GM12878 (cell line): ENCODE data around the gene GRN. TPM values are rescaled to one million over a fixed set of nuclear protein-coding genes. Genes with fewer than 3 reads are reported as not detected.

Source experiments
- ATAC-seq: fragments of 200-7000 bp; cut with Tn5 transposase; 3 replicates; pipeline ENCODE4 v1.9.1; 2020; ENCODE audit warnings: mild to moderate bottlenecking, moderate library complexity
- BruUV-seq: library from RNA; stranded (reverse); fragments of 400-500 nt; replicated peaks from 2 replicates; lab custom pipeline; 2021; lab: Mats Ljungman, UMichigan
- CTCF ChIA-PET: fragments of 300-600 bp; sonication (Branson Sonifier 250); formaldehyde crosslinking; extraction: SDS; loops from one replicate; lab custom pipeline; 2021; ENCODE audit warnings: inconsistent platforms; lab: Yijun Ruan, JAX
- POLR2A ChIA-PET: fragments of 350-600 bp; formaldehyde crosslinking; extraction: SDS; loops from one replicate; lab custom pipeline; 2021; ENCODE audit warnings: inconsistent platforms; lab: Charles Lee
- RAD21 ChIA-PET: fragments of 300-600 bp; sonication (Branson Sonifier 250); formaldehyde crosslinking; loops from one replicate; lab custom pipeline; 2023; ENCODE audit warnings: antibody characterized with exemption; ENCODE audit not compliant: unreplicated experiment; lab: Charles Lee
- SMC1A ChIA-PET: fragments of 300-600 bp; sonication (Branson Sonifier 250); formaldehyde crosslinking; loops from one replicate; lab custom pipeline; 2023; ENCODE audit not compliant: unreplicated experiment, uncharacterized antibody; lab: Charles Lee
- DNase-seq: peaks from one replicate; pipeline ENCODE4 v3.0.0-alpha.2; 2011; ENCODE audit warnings: low read depth, low spot score
- FAIRE-seq: peaks from 3 replicates; lab custom pipeline; 2011; peaks lifted over from hg19 to GRCh38; lab: Jason Lieb, UNC
- H2AFZ ChIP-seq: 2 replicates; pipeline ENCODE4 v1.6.0; 2011; ENCODE audit warnings: low read depth, low read length, control low read depth; ENCODE audit not compliant: control insufficient read depth
- H3K27ac ChIP-seq: 2 replicates; pipeline ENCODE4 v1.5.1; 2011; ENCODE audit warnings: control low read depth; ENCODE audit not compliant: control insufficient read depth, insufficient read depth
- H3K27me3 ChIP-seq, 2 experiments: replicated peaks in 1 of 2; 2 replicates each; pipeline versions ENCODE4 v1.6.0 to v1.6.1; 2011; ENCODE audit warnings: low read length in 1 of 2; ENCODE audit not compliant: control insufficient read depth in 2 of 2, insufficient read depth in 2 of 2
- H3K36me3 ChIP-seq, 2 experiments: 2 replicates each; pipeline ENCODE4 v1.5.1; 2011; ENCODE audit warnings: low read length in 1 of 2; ENCODE audit not compliant: control insufficient read depth in 2 of 2, insufficient read depth in 2 of 2
- H3K4me1 ChIP-seq: 2 replicates; pipeline ENCODE4 v1.6.1; 2011; ENCODE audit warnings: mild to moderate bottlenecking, low read length, moderate library complexity, mixed read lengths; ENCODE audit not compliant: control insufficient read depth, insufficient read depth
- H3K4me2 ChIP-seq: 2 replicates; pipeline ENCODE4 v1.6.0; 2011; ENCODE audit warnings: control low read depth; ENCODE audit not compliant: control insufficient read depth, insufficient read depth
- H3K4me3 ChIP-seq: fragments of 200-600 bp; sonication (generic); 2 replicates; pipeline ENCODE4 v1.5.1; 2016
- H3K79me2 ChIP-seq: 2 replicates; pipeline ENCODE4 v1.6.0; 2011; ENCODE audit warnings: low read length; ENCODE audit not compliant: control insufficient read depth, insufficient read depth
- H3K9ac ChIP-seq: 2 replicates; pipeline ENCODE4 v1.8.0; 2011; ENCODE audit warnings: low read length, control low read depth, mixed read lengths; ENCODE audit not compliant: control insufficient read depth, insufficient read depth
- H3K9me3 ChIP-seq: replicated peaks from 3 replicates; pipeline ENCODE4 v1.5.1; 2011; ENCODE audit warnings: mild to moderate bottlenecking, low read length; ENCODE audit not compliant: control insufficient read depth, insufficient read depth
- H4K20me1 ChIP-seq: 2 replicates; pipeline ENCODE4 v1.6.0; 2011; ENCODE audit not compliant: control insufficient read depth, insufficient read depth
- JUND ChIP-seq: IDR thresholded peaks from 2 replicates; pipeline ENCODE4 v1.6.1; 2012; ENCODE audit warnings: low read depth, mild to moderate bottlenecking, low read length, improper control_type of control experiment, moderate library complexity
- MTA3 ChIP-seq: IDR thresholded peaks from 2 replicates; pipeline ENCODE4 v1.6.1; 2012; ENCODE audit warnings: low read length, inconsistent platforms, borderline replicate concordance
- NFYA ChIP-seq: IDR thresholded peaks from 2 replicates; pipeline ENCODE4 v1.6.1; 2011; ENCODE audit warnings: low read depth, mild to moderate bottlenecking, low read length, improper control_type of control experiment, borderline replicate concordance
- WGBS: methylation state at CpG from one replicate; pipeline ENCODE4 v1.1.6; 2016; ENCODE audit warnings: low lambda C conversion rate; ENCODE audit not compliant: insufficient replicate concordance, insufficient coverage; ENCODE audit errors: missing lambda C conversion rate; 5-methylcytosine and 5-hydroxymethylcytosine counted together
- in situ Hi-C: fragments of 300-500 bp; cut with MboI; formaldehyde crosslinking; loops from 9 replicates; pipeline ENCODE4 v1.14.3; 2018; ENCODE audit warnings: mixed read lengths
- intact Hi-C: fragments of 100-400 bp; cut with micrococcal nuclease; formaldehyde crosslinking; loops from one replicate; pipeline ENCODE4 v1.14.2; 2022; ENCODE audit not compliant: unreplicated experiment
- polyA plus RNA-seq, 11 experiments: library from polyadenylated mRNA; depleted of rRNA in 4 of 11; unstranded in 6 of 11; stranded (reverse) in 5 of 11; fragments of >200 nt; fragmentation: Nextera tagmentation in 4 of 11; fragmentation: Illumina TruSeq in 1 of 11; extraction: Ambion mirVana in 4 of 11; extraction: Trizol in 1 of 11; gene quantifications; 1 replicate in 1 of 11; 2 replicates in 10 of 11; pipeline versions ENCODE4 v1.2.1 to v1.2.3, GENCODE V29; 2011 to 2016; ENCODE audit warnings: inconsistent platforms in 2 of 11, missing spikeins in 2 of 11, low read depth in 1 of 11
- total RNA-seq, 4 experiments: library from RNA; depleted of rRNA in 3 of 4; stranded (reverse); fragments of >200 nt in 3 of 4; fragmentation: Illumina TruSeq in 1 of 4; extraction: Trizol in 1 of 4; gene quantifications; 2 replicates each; pipeline versions ENCODE4 v1.2.1 to v1.2.3, GENCODE V29; 2013 to 2021
- TF ChIP-seq, protein P1 (sequence below): fragments of 450-650 bp; IDR thresholded peaks from 2 replicates; pipeline ENCODE4 v1.6.1; 2016; ENCODE audit warnings: mild to moderate bottlenecking
- TF ChIP-seq, protein P2 (sequence below): fragments of 450-650 bp; IDR thresholded peaks from 2 replicates; pipeline ENCODE4 v1.6.1; 2016; ENCODE audit warnings: mild to moderate bottlenecking, moderate library complexity, borderline replicate concordance

GRN gene
- total and polyA plus RNA-seq, 10 of the 15 experiments (the other 5 are each of a cell fraction or from before 2014, with no cell fraction given) = 22.3 to 389 (median 139) TPM

DNA sequence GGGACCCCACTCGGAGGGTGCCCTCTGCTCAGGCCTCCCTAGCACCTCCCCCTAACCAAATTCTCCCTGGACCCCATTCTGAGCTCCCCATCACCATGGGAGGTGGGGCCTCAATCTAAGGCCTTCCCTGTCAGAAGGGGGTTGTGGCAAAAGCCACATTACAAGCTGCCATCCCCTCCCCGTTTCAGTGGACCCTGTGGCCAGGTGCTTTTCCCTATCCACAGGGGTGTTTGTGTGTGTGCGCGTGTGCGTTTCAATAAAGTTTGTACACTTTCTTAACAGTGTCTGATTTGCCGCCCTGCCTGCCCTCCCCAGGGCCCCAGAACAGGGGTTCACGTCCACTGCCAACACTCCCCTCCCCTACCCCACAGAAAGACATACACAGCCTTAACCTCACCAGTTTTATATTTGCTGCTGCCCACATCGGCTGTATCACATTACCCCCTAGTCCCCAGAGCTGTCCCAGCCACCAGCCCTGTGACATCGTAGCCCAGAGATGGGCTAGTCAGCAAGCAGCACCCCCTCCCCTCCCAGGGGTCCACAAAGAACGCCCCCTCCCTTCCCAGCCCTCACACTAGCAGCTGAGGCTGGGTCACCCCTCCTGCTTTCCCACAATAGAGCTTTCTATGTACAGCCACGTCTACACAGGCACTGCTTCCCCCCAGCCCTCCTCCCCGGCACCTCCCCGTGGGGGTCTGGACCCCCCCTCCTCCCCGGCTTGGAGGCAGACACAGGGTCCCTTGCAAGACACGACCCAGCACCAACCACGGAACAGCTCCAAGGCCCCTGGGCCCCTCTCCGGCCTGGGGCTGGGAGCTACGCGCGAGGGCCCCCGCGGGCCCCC, 7.9 kb downstream of the GRN start:
- RAD21 ChIA-PET = interaction anchor here (1.4 to 1.6 kb wide), 2 partner anchors 11 to 136 kb away, joined by 4 read pairs; partner anchors contain the start of gene FAM171A2
- H3K36me3 ChIP-seq = peaks cover 18 to 20% of the 10 kb centered on the region in 2 experiments; a peak in 3 of 4 replicates
- H3K9ac ChIP-seq = no peak overlapping the region
- FAIRE-seq (no peak), DNase-seq (no peak), ATAC-seq (no peak)
- no peaks in the 10 kb centered on the region for H3K9me3 ChIP-seq
- intact Hi-C loops = no loop called here
- H3K79me2 ChIP-seq = peaks cover 18% of the 10 kb centered on the region
- peak overlapping the region; percentile 42; the same call in 1 of the 2 replicates for H3K4me2 ChIP-seq
- POLR2A ChIA-PET = no interaction called here
- CTCF ChIA-PET = interaction anchor here (1.0 to 12.5 kb wide), 4 partner anchors 10 to 143 kb away, joined by 3 to 154 read pairs (median 6); partner anchors contain the start of gene FAM171A2
- TF ChIP-seq NFYA (no peak), JUND (no peak), MTA3 (0 out of 2 replicates have a peak, but pooled peaks have one; percentile 7)
- TF ChIP-seq, protein P1, sequence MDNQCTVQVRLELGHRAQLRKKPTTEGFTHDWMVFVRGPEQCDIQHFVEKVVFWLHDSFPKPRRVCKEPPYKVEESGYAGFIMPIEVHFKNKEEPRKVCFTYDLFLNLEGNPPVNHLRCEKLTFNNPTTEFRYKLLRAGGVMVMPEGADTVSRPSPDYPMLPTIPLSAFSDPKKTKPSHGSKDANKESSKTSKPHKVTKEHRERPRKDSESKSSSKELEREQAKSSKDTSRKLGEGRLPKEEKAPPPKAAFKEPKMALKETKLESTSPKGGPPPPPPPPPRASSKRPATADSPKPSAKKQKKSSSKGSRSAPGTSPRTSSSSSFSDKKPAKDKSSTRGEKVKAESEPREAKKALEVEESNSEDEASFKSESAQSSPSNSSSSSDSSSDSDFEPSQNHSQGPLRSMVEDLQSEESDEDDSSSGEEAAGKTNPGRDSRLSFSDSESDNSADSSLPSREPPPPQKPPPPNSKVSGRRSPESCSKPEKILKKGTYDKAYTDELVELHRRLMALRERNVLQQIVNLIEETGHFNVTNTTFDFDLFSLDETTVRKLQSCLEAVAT = no peak
- TF ChIP-seq, protein P2, sequence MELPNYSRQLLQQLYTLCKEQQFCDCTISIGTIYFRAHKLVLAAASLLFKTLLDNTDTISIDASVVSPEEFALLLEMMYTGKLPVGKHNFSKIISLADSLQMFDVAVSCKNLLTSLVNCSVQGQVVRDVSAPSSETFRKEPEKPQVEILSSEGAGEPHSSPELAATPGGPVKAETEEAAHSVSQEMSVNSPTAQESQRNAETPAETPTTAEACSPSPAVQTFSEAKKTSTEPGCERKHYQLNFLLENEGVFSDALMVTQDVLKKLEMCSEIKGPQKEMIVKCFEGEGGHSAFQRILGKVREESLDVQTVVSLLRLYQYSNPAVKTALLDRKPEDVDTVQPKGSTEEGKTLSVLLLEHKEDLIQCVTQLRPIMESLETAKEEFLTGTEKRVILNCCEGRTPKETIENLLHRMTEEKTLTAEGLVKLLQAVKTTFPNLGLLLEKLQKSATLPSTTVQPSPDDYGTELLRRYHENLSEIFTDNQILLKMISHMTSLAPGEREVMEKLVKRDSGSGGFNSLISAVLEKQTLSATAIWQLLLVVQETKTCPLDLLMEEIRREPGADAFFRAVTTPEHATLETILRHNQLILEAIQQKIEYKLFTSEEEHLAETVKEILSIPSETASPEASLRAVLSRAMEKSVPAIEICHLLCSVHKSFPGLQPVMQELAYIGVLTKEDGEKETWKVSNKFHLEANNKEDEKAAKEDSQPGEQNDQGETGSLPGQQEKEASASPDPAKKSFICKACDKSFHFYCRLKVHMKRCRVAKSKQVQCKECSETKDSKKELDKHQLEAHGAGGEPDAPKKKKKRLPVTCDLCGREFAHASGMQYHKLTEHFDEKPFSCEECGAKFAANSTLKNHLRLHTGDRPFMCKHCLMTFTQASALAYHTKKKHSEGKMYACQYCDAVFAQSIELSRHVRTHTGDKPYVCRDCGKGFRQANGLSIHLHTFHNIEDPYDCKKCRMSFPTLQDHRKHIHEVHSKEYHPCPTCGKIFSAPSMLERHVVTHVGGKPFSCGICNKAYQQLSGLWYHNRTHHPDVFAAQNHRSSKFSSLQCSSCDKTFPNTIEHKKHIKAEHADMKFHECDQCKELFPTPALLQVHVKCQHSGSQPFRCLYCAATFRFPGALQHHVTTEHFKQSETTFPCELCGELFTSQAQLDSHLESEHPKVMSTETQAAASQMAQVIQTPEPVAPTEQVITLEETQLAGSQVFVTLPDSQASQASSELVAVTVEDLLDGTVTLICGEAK = peak; percentile 38; the same call in 1 of the 2 replicates
- H3K27me3 ChIP-seq = no peaks in the 10 kb centered on the region; a peak in 1 of 4 replicates
- peaks cover 26% of the 10 kb centered on the region for H3K4me1 ChIP-seq
- BruUV-seq = no TSS peak
- SMC1A ChIA-PET = interaction anchor here (0.8 to 1.6 kb wide), 2 partner anchors 161 to 170 kb away, joined by 3 to 4 read pairs; no protein-coding TSS in a partner anchor
- H3K27ac ChIP-seq = no peak overlapping the region
- H2AFZ ChIP-seq = no peak overlapping the region
- no peak overlapping the region for H3K4me3 ChIP-seq
- in situ Hi-C loops = no loop called here
- 56% methylated on average over 18 of the region's 22 CpGs for WGBS
- H4K20me1 ChIP-seq = no peaks in the 10 kb centered on the region
